ENCODE data around the gene WDFY4.

- TF ChIP-seq, protein P1, sequence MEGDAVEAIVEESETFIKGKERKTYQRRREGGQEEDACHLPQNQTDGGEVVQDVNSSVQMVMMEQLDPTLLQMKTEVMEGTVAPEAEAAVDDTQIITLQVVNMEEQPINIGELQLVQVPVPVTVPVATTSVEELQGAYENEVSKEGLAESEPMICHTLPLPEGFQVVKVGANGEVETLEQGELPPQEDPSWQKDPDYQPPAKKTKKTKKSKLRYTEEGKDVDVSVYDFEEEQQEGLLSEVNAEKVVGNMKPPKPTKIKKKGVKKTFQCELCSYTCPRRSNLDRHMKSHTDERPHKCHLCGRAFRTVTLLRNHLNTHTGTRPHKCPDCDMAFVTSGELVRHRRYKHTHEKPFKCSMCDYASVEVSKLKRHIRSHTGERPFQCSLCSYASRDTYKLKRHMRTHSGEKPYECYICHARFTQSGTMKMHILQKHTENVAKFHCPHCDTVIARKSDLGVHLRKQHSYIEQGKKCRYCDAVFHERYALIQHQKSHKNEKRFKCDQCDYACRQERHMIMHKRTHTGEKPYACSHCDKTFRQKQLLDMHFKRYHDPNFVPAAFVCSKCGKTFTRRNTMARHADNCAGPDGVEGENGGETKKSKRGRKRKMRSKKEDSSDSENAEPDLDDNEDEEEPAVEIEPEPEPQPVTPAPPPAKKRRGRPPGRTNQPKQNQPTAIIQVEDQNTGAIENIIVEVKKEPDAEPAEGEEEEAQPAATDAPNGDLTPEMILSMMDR (conservative IDR thresholded peaks at IDR 0.05; ENCODE audit: low read depth in 2 of 2) = no peak
- no peak for TF ChIP-seq EZH2 (IDR thresholded peaks at IDR 0.05; ENCODE audit: low read depth, unreplicated experiment)
- TF ChIP-seq CREB1 (CRISPR knock-in tag; IDR thresholded peaks at IDR 0.05; ENCODE audit: low read depth) = no peak
- no peak for TF ChIP-seq POLR2AphosphoS5 (IDR thresholded peaks at IDR 0.05; ENCODE audit: low read depth)
These were observed 13.4 kb upstream of the WDFY4 start for GRCh38 chr10:48670978-48671913.
